Prostate gland (tissue), 2 donors: ENCODE results near the gene NDUFA8. TPM values are rescaled to one million over a fixed set of nuclear protein-coding genes. Genes with fewer than 3 reads are reported as not detected.

ENCODE experiments used
- DNase-seq: peaks from one replicate; pipeline ENCODE4 v3.0.0-alpha.2; 2019; ENCODE audit warnings: low spot score
- H3K27ac ChIP-seq, 2 donors: fragments of 200-600 bp; sonication (generic); 2 replicates each; pipeline ENCODE4 v1.5.1; 2017 to 2019
- H3K27me3 ChIP-seq: fragments of 200-600 bp; sonication (generic); replicated peaks from 2 replicates; pipeline ENCODE4 v1.5.1; 2019; ENCODE audit not compliant: insufficient read depth
- H3K36me3 ChIP-seq, 2 donors: fragments of 200-600 bp; sonication (generic); 1 replicate in 1 of 2; 2 replicates in 1 of 2; pipeline versions ENCODE4 v1.5.1 to v1.8.1; 2017 to 2019
- H3K4me1 ChIP-seq: fragments of 200-600 bp; sonication (generic); replicated peaks from 2 replicates; pipeline ENCODE4 v1.5.1; 2019
- H3K4me3 ChIP-seq, 2 donors: fragments of 200-600 bp; sonication (generic); 2 replicates each; pipeline ENCODE4 v1.5.1; 2017 to 2019
- H3K9me3 ChIP-seq: fragments of 200-600 bp; sonication (generic); 2 replicates; pipeline ENCODE4 v1.5.1; 2017
- CTCF ChIP-seq, 4 experiments: fragments of 200-600 bp in 2 of 4; fragments of 450-650 bp in 2 of 4; sonication (generic) in 2 of 4; IDR thresholded peaks; 1 replicate in 3 of 4; 2 replicates in 1 of 4; pipeline ENCODE4 v1.5.1; 2016 to 2019; ENCODE audit warnings: antibody characterized with exemption in 4 of 4, mild to moderate bottlenecking in 2 of 4, moderate library complexity in 2 of 4
- POLR2A ChIP-seq: fragments of 450-650 bp; IDR thresholded peaks from one replicate; pipeline ENCODE4 v1.6.1; 2016; ENCODE audit warnings: antibody characterized with exemption, mild to moderate bottlenecking
- POLR2AphosphoS5 ChIP-seq: sonication (generic); formaldehyde crosslinking; IDR thresholded peaks from one replicate; pipeline ENCODE4 v1.6.1; 2017; ENCODE audit warnings: antibody characterized with exemption
- WGBS: methylation state at CpG from one replicate; pipeline ENCODE4 v1.1.5; 2018; 5-methylcytosine and 5-hydroxymethylcytosine counted together
- intact Hi-C: fragments of 100-400 bp; cut with DNase I; formaldehyde crosslinking; loops from one replicate; pipeline ENCODE4 v1.14.2; 2022
- total RNA-seq, 2 donors: library from RNA; depleted of rRNA; stranded (reverse); fragments of >200 nt; gene quantifications; one replicate each; pipeline ENCODE4 v1.1.0, GENCODE V29; 2016

Gene NDUFA8
- total RNA-seq: 10 to 100 TPM; 60.7 to 69.6 TPM

- DNase-seq: peak; percentile 91
- H3K36me3 ChIP-seq: no peaks in the 10 kb centered on the region
- no peaks in the 10 kb centered on the region for H3K9me3 ChIP-seq
- no peaks in the 10 kb centered on the region for H3K27me3 ChIP-seq
- intact Hi-C loops: no loop called here
- peak within 1 kb of the TSS; percentile 74 to 83 for H3K27ac ChIP-seq
- H3K4me1 ChIP-seq: no peaks in the 10 kb centered on the region
- TF ChIP-seq CTCF (IDR thresholded peaks at IDR 0.05): peak in 2 of 4 experiments; percentile 42 to 45
- TF ChIP-seq POLR2AphosphoS5: peak; percentile 99
- TF ChIP-seq POLR2A: peak; percentile 78
- H3K4me3 ChIP-seq: peak within 1 kb of the TSS; percentile 89 to 97
- WGBS: under 1% methylated on average over 56 of the region's 56 CpGs
These were observed at the start of gene NDUFA8, which contains the start of gene MORN5 for GRCh38 chr9:122159026-122159924. Gene NDUFA8 (minus strand): TSS chr9:122159779. CDS start chr9:122159677, 102 bp downstream. Gene MORN5 (plus strand): TSS chr9:122159908. CDS start chr9:122159973, 65 bp downstream.

- H3K4me1 ChIP-seq: no peaks in the 10 kb centered on the region
- DNase-seq: no peak
- intact Hi-C loops: no loop called here
- WGBS: 48% methylated on average over 9 of the region's 9 CpGs
- H3K36me3 ChIP-seq: no peaks in the 10 kb centered on the region
- no peaks in the 10 kb centered on the region for H3K9me3 ChIP-seq
- no peaks in the 10 kb centered on the region for H3K27me3 ChIP-seq
- no peak for TF ChIP-seq POLR2AphosphoS5
- TF ChIP-seq POLR2A: no peak
- TF ChIP-seq CTCF (IDR thresholded peaks at IDR 0.05): no peak
- no peak overlapping the region for H3K27ac ChIP-seq
- no peak overlapping the region for H3K4me3 ChIP-seq
These were observed 47.5 kb upstream of the NDUFA8 start for GRCh38 chr9:122207096-122207495.

GRCh38 chr9:122206118-122207046 is 46.8 kb upstream of the NDUFA8 start:
- H3K27ac ChIP-seq: no peak overlapping the region
- H3K27me3 ChIP-seq: no peaks in the 10 kb centered on the region
- H3K4me1 ChIP-seq: no peaks in the 10 kb centered on the region
- no peak overlapping the region for H3K4me3 ChIP-seq
- TF ChIP-seq CTCF (IDR thresholded peaks at IDR 0.05) (no peak), POLR2AphosphoS5 (no peak), POLR2A (no peak)
- intact Hi-C loops: no loop called here
- no peaks in the 10 kb centered on the region for H3K36me3 ChIP-seq
- H3K9me3 ChIP-seq: no peaks in the 10 kb centered on the region
- DNase-seq: no peak
- WGBS: 82% methylated on average over 9 of the region's 9 CpGs

GRCh38 chr9:122205176-122205575 is 45.6 kb upstream of the NDUFA8 start:
- intact Hi-C loops: no loop called here
- no peak overlapping the region for H3K27ac ChIP-seq
- no peak for DNase-seq
- H3K4me1 ChIP-seq: no peaks in the 10 kb centered on the region
- TF ChIP-seq POLR2A: no peak
- TF ChIP-seq CTCF (IDR thresholded peaks at IDR 0.05): no peak
- TF ChIP-seq POLR2AphosphoS5: no peak
- 91% methylated on average over 8 of the region's 8 CpGs for WGBS
- H3K36me3 ChIP-seq: no peaks in the 10 kb centered on the region
- no peak overlapping the region for H3K4me3 ChIP-seq
- H3K27me3 ChIP-seq: no peaks in the 10 kb centered on the region
- H3K9me3 ChIP-seq: no peaks in the 10 kb centered on the region
